ENCODE measurements around the gene PANX3.

Gene PANX3

GRCh38 chr11:124658501-124658900 is 47.3 kb downstream of the PANX3 start:
- TF ChIP-seq CTCF (IDR thresholded peaks at IDR 0.05; ENCODE audit: insufficient read depth, low read length, poor library complexity, severe bottlenecking) (no peak), EZH2phosphoT487 (conservative IDR thresholded peaks at IDR 0.05; ENCODE audit: low read length) (no peak)

GRCh38 chr11:124658986-124659385 is 47.8 kb downstream of the PANX3 start:
- Histone ChIP-seq H4K20me1 (ENCODE audit: low read depth, low read length) (no peaks in the 10 kb centered on the region), H3K9me3 (ENCODE audit: insufficient read depth, low read length) (no peaks in the 10 kb centered on the region), H3K36me3 (ENCODE audit: low read length) (no peaks in the 10 kb centered on the region), H3K79me2 (ENCODE audit: insufficient read depth, low read length) (no peaks in the 10 kb centered on the region), H3K4me2 (ENCODE audit: low read depth, low read length, poor library complexity, severe bottlenecking) (no peak overlapping the region), H3K9me2 (replicated peaks; ENCODE audit: insufficient read depth, low read length) (no peaks in the 10 kb centered on the region), H3F3A (ENCODE audit: insufficient read depth) (no peaks in the 10 kb centered on the region), H3K27me3 (ENCODE audit: low read length) (no peaks in the 10 kb centered on the region), H2AFZ (ENCODE audit: low read depth, low read length, severe bottlenecking) (no peak overlapping the region), H3K4me3 (ENCODE audit: insufficient read depth, low read length, poor library complexity, severe bottlenecking) (no peak overlapping the region), H3K27ac (ENCODE audit: low read depth, low read length) (no peak overlapping the region), H3K9ac (ENCODE audit: low read length) (no peak overlapping the region)
- TF ChIP-seq EZH2phosphoT487 (conservative IDR thresholded peaks at IDR 0.05; ENCODE audit: low read length) (no peak), CTCF (IDR thresholded peaks at IDR 0.05; ENCODE audit: insufficient read depth, low read length, poor library complexity, severe bottlenecking) (no peak)

More at GRCh38 chr11:124658501-124658900, 47.3 kb downstream of the PANX3 start:
- H3K27me3 ChIP-seq (ENCODE audit: low read length), result no peaks in the 10 kb centered on the region
- H3K9ac ChIP-seq (ENCODE audit: low read length), result no peak overlapping the region
- H3K9me3 ChIP-seq (ENCODE audit: insufficient read depth, low read length), result no peaks in the 10 kb centered on the region
- no peak overlapping the region for H3K4me2 ChIP-seq (ENCODE audit: low read depth, low read length, poor library complexity, severe bottlenecking)
- H3K36me3 ChIP-seq (ENCODE audit: low read length), result no peaks in the 10 kb centered on the region
- H3K27ac ChIP-seq (ENCODE audit: low read depth, low read length), result no peak overlapping the region
- no peak overlapping the region for H3K4me3 ChIP-seq (ENCODE audit: insufficient read depth, low read length, poor library complexity, severe bottlenecking)
- H3K79me2 ChIP-seq (ENCODE audit: insufficient read depth, low read length), result no peaks in the 10 kb centered on the region
- H2AFZ ChIP-seq (ENCODE audit: low read depth, low read length, severe bottlenecking), result no peak overlapping the region
- H3F3A ChIP-seq (ENCODE audit: insufficient read depth), result no peaks in the 10 kb centered on the region
- no peaks in the 10 kb centered on the region for H3K9me2 ChIP-seq (replicated peaks; ENCODE audit: insufficient read depth, low read length)
- H4K20me1 ChIP-seq (ENCODE audit: low read depth, low read length), result no peaks in the 10 kb centered on the region

- Histone ChIP-seq H2AFZ (ENCODE audit: low read depth, low read length, severe bottlenecking) (no peak overlapping the region), H3K79me2 (ENCODE audit: insufficient read depth, low read length) (no peaks in the 10 kb centered on the region), H3K9me3 (ENCODE audit: insufficient read depth, low read length) (no peaks in the 10 kb centered on the region), H3K4me3 (ENCODE audit: insufficient read depth, low read length, poor library complexity, severe bottlenecking) (no peak overlapping the region), H3F3A (ENCODE audit: insufficient read depth) (no peaks in the 10 kb centered on the region), H3K27me3 (ENCODE audit: low read length) (no peaks in the 10 kb centered on the region), H3K9me2 (replicated peaks; ENCODE audit: insufficient read depth, low read length) (no peaks in the 10 kb centered on the region), H3K4me2 (ENCODE audit: low read depth, low read length, poor library complexity, severe bottlenecking) (no peak overlapping the region), H3K9ac (ENCODE audit: low read length) (no peak overlapping the region), H4K20me1 (ENCODE audit: low read depth, low read length) (no peaks in the 10 kb centered on the region), H3K27ac (ENCODE audit: low read depth, low read length) (no peak overlapping the region), H3K36me3 (ENCODE audit: low read length) (no peaks in the 10 kb centered on the region)
- TF ChIP-seq EZH2phosphoT487 (conservative IDR thresholded peaks at IDR 0.05; ENCODE audit: low read length), result no peak
- TF ChIP-seq CTCF (IDR thresholded peaks at IDR 0.05; ENCODE audit: insufficient read depth, low read length, poor library complexity, severe bottlenecking), result no peak
These were observed 50.3 kb downstream of the PANX3 start for GRCh38 chr11:124661553-124661952.
